Heart left ventricle (tissue), 16 donors: Measurements from ENCODE around the gene SLC35F3. TPM values are rescaled to one million over a fixed set of nuclear protein-coding genes. Genes with fewer than 3 reads are reported as not detected.

Source experiments
- ATAC-seq, 4 donors: fragments of 200-7000 bp; cut with Tn5 transposase; one replicate each; pipeline ENCODE4 v1.9.1; 2020 to 2022; ENCODE audit warnings: moderate library complexity in 4 of 4, mild to moderate bottlenecking in 3 of 4, moderate number of reproducible peaks in 1 of 4
- DNase-seq, 5 donors: peaks; one replicate each; pipeline ENCODE4 v3.0.0-alpha.2; 2020
- H3K27ac ChIP-seq, 12 donors: fragments of 200-600 bp; sonication (generic) in 4 of 12; one replicate each; pipeline versions ENCODE4 v1.5.0 to v1.8.0; 2016 to 2022; ENCODE audit warnings: mild to moderate bottlenecking in 2 of 12
- H3K27me3 ChIP-seq, 9 donors: fragments of 200-600 bp; sonication (generic) in 2 of 9; one replicate each; pipeline versions ENCODE4 v1.5.1 to v1.8.0; 2016 to 2022; ENCODE audit warnings: mild to moderate bottlenecking in 3 of 9
- H3K36me3 ChIP-seq, 9 donors: fragments of 200-600 bp; sonication (generic) in 2 of 9; one replicate each; pipeline versions ENCODE4 v1.5.0 to v1.8.0; 2018 to 2022; ENCODE audit warnings: mild to moderate bottlenecking in 2 of 9
- H3K4me1 ChIP-seq, 12 donors: fragments of 200-600 bp; sonication (generic) in 4 of 12; one replicate each; pipeline versions ENCODE4 v1.5.0 to v1.8.0; 2016 to 2022; ENCODE audit warnings: mild to moderate bottlenecking in 3 of 12
- H3K4me3 ChIP-seq, 12 donors: fragments of 200-600 bp; sonication (generic) in 4 of 12; one replicate each; pipeline versions ENCODE4 v1.5.0 to v1.8.0; 2017 to 2022; ENCODE audit warnings: mild to moderate bottlenecking in 9 of 12, moderate library complexity in 4 of 12
- H3K9me3 ChIP-seq, 12 donors: fragments of 200-600 bp; sonication (generic) in 4 of 12; one replicate each; pipeline versions ENCODE4 v1.5.0 to v1.8.0; 2016 to 2022; ENCODE audit warnings: mild to moderate bottlenecking in 1 of 12
- POLR2A ChIP-seq, 2 donors: fragments of 450-650 bp; IDR thresholded peaks; one replicate each; pipeline ENCODE4 v1.6.1; 2017; ENCODE audit warnings: antibody characterized with exemption in 2 of 2, mild to moderate bottlenecking in 2 of 2, moderate library complexity in 2 of 2
- WGBS, 4 donors: extraction: QIAGEN DNeasy Blood & Tissue Kit in 2 of 4; methylation state at CpG; one replicate each; pipeline versions ENCODE4 v1.1.5 to v1.1.7; 2013 to 2018; 5-methylcytosine and 5-hydroxymethylcytosine counted together
- intact Hi-C, 10 donors: fragments of 100-400 bp; cut with DNase I; formaldehyde crosslinking; loops; one replicate each; pipeline versions ENCODE4 v1.11.1 to v1.14.2; 2022
- polyA plus RNA-seq, 2 donors: library from polyadenylated mRNA; stranded (reverse); fragments of 200-250 nt; gene quantifications; one replicate each; pipeline ENCODE4 v1.2.3, GENCODE V29; 2013
- total RNA-seq, 9 donors: library from RNA; depleted of rRNA in 2 of 9; stranded (reverse); fragments of >200 nt in 2 of 9; fragmentation: NEBNext Ultra II Directional in 3 of 9; extraction: Animal tissue kit (Norgen Biotek cat#: 25700) in 3 of 9; gene quantifications; one replicate each; pipeline versions ENCODE4 v1.1.0 to v1.2.4, GENCODE V29; 2016 to 2023
- TF ChIP-seq, protein P1 (sequence below), 12 donors: fragments of 200-600 bp; sonication (generic) in 4 of 12; IDR thresholded peaks; one replicate each; pipeline versions ENCODE4 v1.5.0 to v1.8.0; 2018 to 2022; ENCODE audit warnings: antibody characterized with exemption in 12 of 12, mild to moderate bottlenecking in 5 of 12
- donor health status: ischemic (EF 13 %, LVEDD 7.1; RV severe dilation, severe dysfunction).
- donor health status: healthy with polysubstance abuse.
- donor health status: DM: no; HTN: yes; CAD: no.
- donor health status: DM: no; HTN: no; CAD: no.
- donor health status: ischemic (EF 25% LVEDD 6.9; RV normal size, moderate dysfunction).
- donor health status: ischemic (EF 25% LVEDD 5.7; RV mildly dilated, moderate dysfunction).
- donor health status: healthy.
- donor health status: DM: yes; HTN: yes; CAD: no.
- donor health status: ischemic (EF 35%, LVEDD 5.7; RV mildly dilated, moderate dysfunction).
- donor health status: nonischemic (EF 11% LVEDD 7.7; RV severe dilation, severe dysfunction).
- donor health status: DM: yes; HTN: yes; CAD: no.
- donor health status: PGD.
- donor health status: ischemic (EF 29% LVEDD 5.4; RV normal size, mild dysfunction).
- donor health status: nonischemic (EF 23%, LVEDD 6.1; RV moderate dilation, normal function).

The SLC35F3 gene
- total and polyA plus RNA-seq, 11 donors = 0.03 to 0.11 (median 0.11) TPM; not detected in 8

DNA sequence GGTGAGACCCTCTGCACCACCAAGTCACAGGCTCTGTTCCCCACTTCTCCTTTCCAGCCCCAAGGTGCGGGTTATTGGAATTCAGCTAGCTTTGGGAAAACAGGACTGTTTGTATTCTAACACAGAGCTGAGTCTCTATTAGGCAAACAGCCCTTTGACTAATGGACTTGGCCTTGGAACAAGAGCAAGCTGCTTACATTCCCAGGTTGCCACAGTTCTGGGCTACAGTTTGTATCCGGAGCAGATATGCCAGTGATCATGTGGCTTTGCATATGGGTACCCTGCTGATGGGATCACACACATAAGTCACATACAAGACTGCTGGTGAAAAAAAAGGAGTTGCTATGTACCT is 358.3 kb downstream of the SLC35F3 start:
- Histone ChIP-seq H3K27ac (no peak overlapping the region), H3K9me3 (peaks cover 0 to 6% (median 0%) of the 10 kb centered on the region in 12 donors), H3K27me3 (peaks cover 0 to 18% (median 0%) of the 10 kb centered on the region in 9 donors), H3K36me3 (no peaks in the 10 kb centered on the region), H3K4me1 (no peaks in the 10 kb centered on the region), H3K4me3 (no peak overlapping the region)
- no peak for DNase-seq
- TF ChIP-seq, protein P1, sequence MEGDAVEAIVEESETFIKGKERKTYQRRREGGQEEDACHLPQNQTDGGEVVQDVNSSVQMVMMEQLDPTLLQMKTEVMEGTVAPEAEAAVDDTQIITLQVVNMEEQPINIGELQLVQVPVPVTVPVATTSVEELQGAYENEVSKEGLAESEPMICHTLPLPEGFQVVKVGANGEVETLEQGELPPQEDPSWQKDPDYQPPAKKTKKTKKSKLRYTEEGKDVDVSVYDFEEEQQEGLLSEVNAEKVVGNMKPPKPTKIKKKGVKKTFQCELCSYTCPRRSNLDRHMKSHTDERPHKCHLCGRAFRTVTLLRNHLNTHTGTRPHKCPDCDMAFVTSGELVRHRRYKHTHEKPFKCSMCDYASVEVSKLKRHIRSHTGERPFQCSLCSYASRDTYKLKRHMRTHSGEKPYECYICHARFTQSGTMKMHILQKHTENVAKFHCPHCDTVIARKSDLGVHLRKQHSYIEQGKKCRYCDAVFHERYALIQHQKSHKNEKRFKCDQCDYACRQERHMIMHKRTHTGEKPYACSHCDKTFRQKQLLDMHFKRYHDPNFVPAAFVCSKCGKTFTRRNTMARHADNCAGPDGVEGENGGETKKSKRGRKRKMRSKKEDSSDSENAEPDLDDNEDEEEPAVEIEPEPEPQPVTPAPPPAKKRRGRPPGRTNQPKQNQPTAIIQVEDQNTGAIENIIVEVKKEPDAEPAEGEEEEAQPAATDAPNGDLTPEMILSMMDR (IDR thresholded peaks at IDR 0.05) = no peak
- TF ChIP-seq POLR2A (IDR thresholded peaks at IDR 0.05) = no peak
- 59 to 71% (median 68%) methylated on average over 2 of the region's 2 CpGs for WGBS, 4 donors
- intact Hi-C loops = no loop called here
- peak in 1 of 4 donors; percentile 38 for ATAC-seq

DNA sequence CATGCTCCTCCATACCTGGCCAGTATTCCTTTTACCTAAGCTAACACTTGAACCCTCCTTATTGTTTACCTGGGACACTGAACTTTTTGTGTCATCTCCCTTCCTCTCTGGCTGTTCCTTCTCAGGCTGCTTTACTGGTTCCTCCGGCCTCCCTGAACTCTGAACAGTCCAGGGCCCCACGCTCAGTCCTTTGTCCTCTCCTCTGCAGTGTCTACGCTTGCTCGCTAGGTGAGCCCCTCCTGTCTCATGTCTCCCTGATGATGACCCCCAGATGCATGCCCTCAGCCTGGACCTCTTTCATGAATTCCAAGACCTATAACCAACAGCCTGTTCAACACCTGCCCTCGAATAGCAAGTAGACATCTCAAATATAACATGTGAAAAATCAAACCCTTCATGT is 360.4 kb downstream of the SLC35F3 start:
- no peaks in the 10 kb centered on the region for H3K36me3 ChIP-seq
- no peak overlapping the region for H3K27ac ChIP-seq
- WGBS, 4 donors = 79 to 87% (median 85%) methylated on average over 5 of the region's 5 CpGs
- no peaks in the 10 kb centered on the region for H3K9me3 ChIP-seq
- H3K27me3 ChIP-seq = peaks cover 0 to 17% (median 0%) of the 10 kb centered on the region in 9 donors
- intact Hi-C loops = no loop called here
- TF ChIP-seq, protein P1 (IDR thresholded peaks at IDR 0.05) = no peak
- TF ChIP-seq POLR2A (IDR thresholded peaks at IDR 0.05) = no peak
- no peak overlapping the region for H3K4me3 ChIP-seq
- no peak for DNase-seq
- no peaks in the 10 kb centered on the region for H3K4me1 ChIP-seq
- no peak for ATAC-seq

DNA sequence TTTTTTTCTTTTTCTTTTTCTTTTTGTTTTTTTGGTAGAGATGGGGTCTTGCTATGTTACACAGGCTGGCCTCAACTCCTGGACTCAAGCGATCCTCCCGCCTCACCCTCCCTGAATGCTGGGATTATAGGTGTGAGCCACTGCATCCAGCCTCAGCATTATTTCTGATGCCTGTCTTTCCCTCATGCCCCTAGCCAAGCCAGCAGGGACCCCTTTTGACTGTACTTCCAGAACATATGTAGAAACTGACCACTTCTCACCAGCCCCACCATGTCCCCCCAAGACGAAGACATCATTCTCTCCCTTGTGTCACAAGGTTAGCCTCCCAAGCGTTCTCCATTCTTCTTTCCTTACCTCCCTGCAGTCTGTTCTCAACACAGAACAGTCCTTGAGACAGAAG is 360.8 kb downstream of the SLC35F3 start:
- no peaks in the 10 kb centered on the region for H3K4me1 ChIP-seq
- no peaks in the 10 kb centered on the region for H3K36me3 ChIP-seq
- no peak overlapping the region for H3K4me3 ChIP-seq
- no peak for TF ChIP-seq POLR2A (IDR thresholded peaks at IDR 0.05)
- TF ChIP-seq, protein P1 (IDR thresholded peaks at IDR 0.05) = no peak
- intact Hi-C loops = no loop called here
- peaks cover 0 to 12% (median 0%) of the 10 kb centered on the region in 9 donors for H3K27me3 ChIP-seq
- no peaks in the 10 kb centered on the region for H3K9me3 ChIP-seq
- WGBS, 4 donors = 88 to 92% (median 90%) methylated on average over 4 of the region's 4 CpGs
- DNase-seq (no peak), ATAC-seq (no peak)
- no peak overlapping the region for H3K27ac ChIP-seq

DNA sequence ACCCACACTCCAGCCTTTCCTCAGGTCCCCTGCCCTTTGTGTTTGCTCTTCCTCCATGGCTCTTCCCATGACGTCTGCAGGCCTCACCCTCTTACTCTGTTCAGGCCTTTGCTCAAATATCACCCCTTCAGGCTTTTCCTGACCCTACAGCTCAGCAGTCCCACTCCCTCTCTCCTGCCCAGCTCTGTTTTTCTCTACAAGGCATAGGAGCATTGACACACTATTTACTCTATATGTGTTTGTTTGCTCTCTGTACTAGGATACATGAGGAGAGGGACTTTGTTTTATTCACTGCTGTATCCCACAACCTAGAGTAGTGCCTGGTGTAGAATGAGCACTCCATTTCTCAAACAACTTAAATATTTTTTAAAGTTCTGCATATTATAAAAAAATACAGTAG is 361.4 kb downstream of the SLC35F3 start:
- no peak overlapping the region for H3K4me3 ChIP-seq
- TF ChIP-seq, protein P1 (IDR thresholded peaks at IDR 0.05) = no peak
- no peak for TF ChIP-seq POLR2A (IDR thresholded peaks at IDR 0.05)
- WGBS, 4 donors = 17 to 30% (median 25%) methylated on average over 1 of the region's 1 CpG
- H3K27ac ChIP-seq = no peak overlapping the region
- no peaks in the 10 kb centered on the region for H3K36me3 ChIP-seq
- no peaks in the 10 kb centered on the region for H3K9me3 ChIP-seq
- intact Hi-C loops = no loop called here
- DNase-seq = no peak
- H3K27me3 ChIP-seq = peaks cover 0 to 8% (median 0%) of the 10 kb centered on the region in 9 donors
- ATAC-seq = no peak
- H3K4me1 ChIP-seq = no peaks in the 10 kb centered on the region
